Heart left ventricle (tissue), 13 donors: ENCODE results near the gene ARHGAP26.

Experiments
- CTCF ChIP-seq, 12 donors: fragments of 200-600 bp; sonication (generic) in 4 of 12; IDR thresholded peaks; one replicate each; pipeline versions ENCODE4 v1.5.0 to v1.8.0; 2018 to 2022; ENCODE audit warnings: antibody characterized with exemption in 12 of 12, mild to moderate bottlenecking in 5 of 12
- POLR2A ChIP-seq, 2 donors: fragments of 450-650 bp; IDR thresholded peaks; one replicate each; pipeline ENCODE4 v1.6.1; 2017; ENCODE audit warnings: antibody characterized with exemption in 2 of 2, mild to moderate bottlenecking in 2 of 2, moderate library complexity in 2 of 2
- donor health status: ischemic (EF 13 %, LVEDD 7.1; RV severe dilation, severe dysfunction).
- donor health status: DM: no; HTN: yes; CAD: no.
- donor health status: DM: no; HTN: no; CAD: no.
- donor health status: ischemic (EF 25% LVEDD 6.9; RV normal size, moderate dysfunction).
- donor health status: ischemic (EF 25% LVEDD 5.7; RV mildly dilated, moderate dysfunction).
- donor health status: ischemic (EF 35%, LVEDD 5.7; RV mildly dilated, moderate dysfunction).
- donor health status: nonischemic (EF 11% LVEDD 7.7; RV severe dilation, severe dysfunction).
- donor health status: DM: yes; HTN: yes; CAD: no.
- donor health status: PGD.
- donor health status: ischemic (EF 29% LVEDD 5.4; RV normal size, mild dysfunction).
- donor health status: nonischemic (EF 23%, LVEDD 6.1; RV moderate dilation, normal function).

DNA sequence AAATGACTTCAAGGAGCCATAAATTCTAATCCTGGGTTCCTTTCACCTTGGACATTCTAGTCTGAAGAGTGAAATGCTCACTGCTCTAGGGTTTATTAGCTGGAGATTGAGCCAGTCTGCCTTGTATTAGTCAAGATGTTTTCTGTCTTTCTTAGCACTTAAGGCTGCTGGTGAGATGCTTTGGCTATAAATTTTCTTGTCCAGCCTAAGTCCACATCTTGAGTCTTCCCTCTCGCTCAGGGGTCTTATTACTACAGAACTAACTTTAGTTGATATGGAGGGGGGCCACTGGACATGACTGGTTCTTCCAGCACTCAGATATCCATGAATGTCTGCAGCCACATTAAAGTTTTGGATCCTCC lies 316.4 kb downstream of the ARHGAP26 start:
- TF ChIP-seq CTCF (IDR thresholded peaks at IDR 0.05) = no peak
- no peak for TF ChIP-seq POLR2A (IDR thresholded peaks at IDR 0.05)
